HG03039 (cell line): ENCODE data around the gene TFEB.
A peak's percentile ranks its signal among the peaks of the same experiment; 100 is the strongest.

Experiments
- ATAC-seq: cut with Tn5 transposase; IDR thresholded peaks from one replicate; pipeline ENCODE4 v1.9.1; 2021; ENCODE audit warnings: mild to moderate bottlenecking, moderate library complexity; ENCODE audit not compliant: unreplicated experiment

The TFEB gene

GRCh38 chr6:41708856-41709255 is 26.6 kb downstream of the TFEB start:
- ATAC-seq, result no peak

GRCh38 chr6:41707565-41708200 is 27.7 kb downstream of the TFEB start:
- no peak for ATAC-seq

GRCh38 chr6:41706876-41707564 is 28.4 kb downstream of the TFEB start:
- ATAC-seq, result no peak

GRCh38 chr6:41705996-41706835 is 29.2 kb downstream of the TFEB start:
- ATAC-seq, result peak; percentile 49

- no peak for ATAC-seq
Measured at GRCh38 chr6:41705311-41705995, 30.0 kb downstream of the TFEB start.

GRCh38 chr6:41704656-41705310 is 30.6 kb downstream of the TFEB start:
- no peak for ATAC-seq

- ATAC-seq, result no peak
Measured at GRCh38 chr6:41704028-41704427, 31.4 kb downstream of the TFEB start.

GRCh38 chr6:41702771-41703494 is 32.5 kb downstream of the TFEB start:
- ATAC-seq, result no peak

- ATAC-seq, result no peak
Measured at GRCh38 chr6:41702089-41702745, 33.2 kb downstream of the TFEB start.

- no peak for ATAC-seq
Measured at GRCh38 chr6:41700463-41701347, 34.7 kb downstream of the TFEB start.

- no peak for ATAC-seq
Measured at GRCh38 chr6:41699063-41699462, 36.3 kb downstream of the TFEB start.

GRCh38 chr6:41697861-41698781 is 37.3 kb downstream of the TFEB start:
- no peak for ATAC-seq

- ATAC-seq, result no peak
Measured at GRCh38 chr6:41696788-41697187, 38.6 kb downstream of the TFEB start.

GRCh38 chr6:41695825-41696224 is 39.6 kb downstream of the TFEB start:
- ATAC-seq, result no peak

GRCh38 chr6:41694815-41695526 is 40.4 kb downstream of the TFEB start:
- ATAC-seq, result no peak

GRCh38 chr6:41693281-41694240 is 41.8 kb downstream of the TFEB start:
- ATAC-seq, result no peak
